Adrenal gland (tissue), 12 donors: ENCODE data around the gene CNOT10. TPM values are rescaled to one million over a fixed set of nuclear protein-coding genes. Genes with fewer than 3 reads are reported as not detected.

Experiments
- DNase-seq, 7 donors: peaks; one replicate each; pipeline ENCODE4 v3.0.0-alpha.2; 2019 to 2020
- H3K27ac ChIP-seq, 5 donors: fragments of 200-600 bp; sonication (generic) in 4 of 5; 1 replicate in 3 of 5; 2 replicates in 2 of 5; pipeline versions ENCODE4 v1.5.1 to v1.8.0; 2016 to 2020; ENCODE audit warnings: mild to moderate bottlenecking in 1 of 5
- H3K27me3 ChIP-seq: fragments of 200-600 bp; 2 replicates; pipeline ENCODE4 v1.8.0; 2021
- H3K36me3 ChIP-seq, 2 donors: fragments of 200-600 bp; replicated peaks in 1 of 2; 1 replicate in 1 of 2; 2 replicates in 1 of 2; pipeline versions ENCODE4 v1.5.1 to v1.8.0; 2018 to 2022
- H3K4me1 ChIP-seq, 2 donors: fragments of 200-600 bp; replicated peaks in 1 of 2; 1 replicate in 1 of 2; 2 replicates in 1 of 2; pipeline versions ENCODE4 v1.5.1 to v1.8.0; 2018 to 2021
- H3K4me3 ChIP-seq, 4 donors: fragments of 200-600 bp; sonication (generic) in 3 of 4; one replicate each; pipeline ENCODE4 v1.5.1; 2016 to 2018
- H3K9me3 ChIP-seq, 3 donors: fragments of 200-600 bp; sonication (generic) in 1 of 3; replicated peaks in 1 of 3; 1 replicate in 2 of 3; 2 replicates in 1 of 3; pipeline versions ENCODE4 v1.5.1 to v1.8.0; 2016 to 2021
- CTCF ChIP-seq, 6 experiments: fragments of 450-650 bp in 4 of 6; fragments of 200-600 bp in 2 of 6; sonication (generic) in 1 of 6; IDR thresholded peaks; 1 replicate in 5 of 6; 2 replicates in 1 of 6; pipeline versions ENCODE4 v1.5.1 to v1.8.0; 2016 to 2021; ENCODE audit warnings: antibody characterized with exemption in 6 of 6, mild to moderate bottlenecking in 2 of 6, moderate library complexity in 1 of 6
- POLR2A ChIP-seq, 2 donors: fragments of 450-650 bp; IDR thresholded peaks; one replicate each; pipeline ENCODE4 v1.6.1; 2017; ENCODE audit warnings: antibody characterized with exemption in 2 of 2, mild to moderate bottlenecking in 2 of 2, moderate library complexity in 1 of 2
- WGBS, 4 donors: extraction: QIAGEN DNeasy Blood & Tissue Kit in 2 of 4; methylation state at CpG; one replicate each; pipeline versions ENCODE4 v1.1.5 to v1.1.7; 2013 to 2017; 5-methylcytosine and 5-hydroxymethylcytosine counted together
- intact Hi-C, 2 donors: fragments of 100-400 bp; cut with DNase I; formaldehyde crosslinking; loops; one replicate each; pipeline versions ENCODE4 v1.14.1 to v1.15.0; 2022 to 2023
- polyA plus RNA-seq, 3 donors: library from polyadenylated mRNA; stranded (reverse); fragments of 200-250 nt in 2 of 3; fragments of 350-450 nt in 1 of 3; fragmentation: Illumina TruSeq in 1 of 3; extraction: RNeasy Lipid Tissue Mini Kit (QIAGEN cat#74804) in 1 of 3; gene quantifications; one replicate each; pipeline ENCODE4 v1.2.3, GENCODE V29; 2013 to 2014
- total RNA-seq, 9 donors: library from RNA; depleted of rRNA in 4 of 9; stranded (reverse); fragments of >200 nt in 4 of 9; fragments of 120-200 nt in 1 of 9; fragmentation: NEBNext Ultra II Directional in 1 of 9; extraction: Animal tissue kit (Norgen Biotek cat#: 25700) in 1 of 9; gene quantifications; one replicate each; pipeline versions ENCODE4 v1.1.0 to v1.2.4, GENCODE V29; 2013 to 2023
- donor health status: healthy with polysubstance abuse.
- donor health status: Bipolar disorder and iron deficiency.
- donor health status: DM: yes; HTN: yes; CAD: no.
- donor health status: DM: no; HTN: no; CAD: no.
- donor health status: DM: no; HTN: no; CAD: no.
- donor health status: DM: yes; HTN: yes; CAD: no.

CNOT10 gene
- total and polyA plus RNA-seq, 12 donors = 15.3 to 32.1 (median 25.5) TPM

GRCh38 chr3:32819551-32820348 lies 134.8 kb downstream of the CNOT10 start:
- H3K4me1 ChIP-seq = peaks cover 13 to 14% of the 10 kb centered on the region in 2 donors
- DNase-seq = no peak
- intact Hi-C loops = no loop called here

GRCh38 chr3:32820430-32820829 lies 135.4 kb downstream of the CNOT10 start:
- 75 to 84% (median 78%) methylated on average over 2 of the region's 2 CpGs for WGBS, 4 donors
- Histone ChIP-seq H3K4me3 (no peak overlapping the region), H3K27ac (no peak overlapping the region), H3K36me3 (no peaks in the 10 kb centered on the region), H3K9me3 (no peaks in the 10 kb centered on the region), H3K27me3 (peaks cover 51% of the 10 kb centered on the region), H3K4me1 (peaks cover 13 to 14% of the 10 kb centered on the region in 2 donors)
- intact Hi-C loops = no loop called here
- TF ChIP-seq CTCF (IDR thresholded peaks at IDR 0.05) (no peak), POLR2A (IDR thresholded peaks at IDR 0.05) (no peak)
- no peak for DNase-seq

More at GRCh38 chr3:32819551-32820348, 134.8 kb downstream of the CNOT10 start:
- Histone ChIP-seq H3K36me3 (no peaks in the 10 kb centered on the region), H3K27ac (no peak overlapping the region), H3K9me3 (no peaks in the 10 kb centered on the region), H3K4me3 (no peak overlapping the region), H3K27me3 (peaks cover 52% of the 10 kb centered on the region)
- TF ChIP-seq POLR2A (IDR thresholded peaks at IDR 0.05) (no peak), CTCF (IDR thresholded peaks at IDR 0.05) (no peak)
- 46 to 62% (median 48%) methylated on average over 32 to 41 of the region's 41 CpGs for WGBS, 4 donors

- no peak overlapping the region for H3K27ac ChIP-seq
- H3K9me3 ChIP-seq = no peaks in the 10 kb centered on the region
- H3K4me3 ChIP-seq = no peak overlapping the region
- 51 to 70% (median 60%) methylated on average over 9 to 12 of the region's 12 CpGs for WGBS, 4 donors
- peaks cover 44% of the 10 kb centered on the region for H3K27me3 ChIP-seq
- TF ChIP-seq CTCF (IDR thresholded peaks at IDR 0.05) (no peak), POLR2A (IDR thresholded peaks at IDR 0.05) (no peak)
- DNase-seq = no peak
- H3K36me3 ChIP-seq = no peaks in the 10 kb centered on the region
- peaks cover 13 to 14% of the 10 kb centered on the region in 2 donors for H3K4me1 ChIP-seq
- intact Hi-C loops = no loop called here
Measured at GRCh38 chr3:32820971-32821685, 136.1 kb downstream of the CNOT10 start.

- 25 to 64% (median 37%) methylated on average over 7 to 44 of the region's 44 CpGs for WGBS, 4 donors
Measured at GRCh38 chr3:32821686-32822296, 136.8 kb downstream of the CNOT10 start.

More at GRCh38 chr3:32821686-32822296, 136.8 kb downstream of the CNOT10 start:
- Histone ChIP-seq H3K4me1 (peaks cover 7 to 11% of the 10 kb centered on the region in 2 donors), H3K27me3 (peaks cover 39% of the 10 kb centered on the region), H3K27ac (no peak overlapping the region), H3K4me3 (no peak overlapping the region), H3K9me3 (no peaks in the 10 kb centered on the region), H3K36me3 (no peaks in the 10 kb centered on the region)
- DNase-seq = peak in 5 of 7 donors; percentile 31 to 53 (median 35)
- no peak for TF ChIP-seq CTCF (IDR thresholded peaks at IDR 0.05)
- TF ChIP-seq POLR2A (IDR thresholded peaks at IDR 0.05) = no peak
- intact Hi-C loops = no loop called here
